GM12878 (cell line): ENCODE data around the gene DCC. TPM values are rescaled to one million over a fixed set of nuclear protein-coding genes. Genes with fewer than 3 reads are reported as not detected.

Source experiments
- JUNB ChIP-seq: IDR thresholded peaks from 2 replicates; pipeline ENCODE4 v1.6.1; 2016; ENCODE audit warnings: antibody characterized with exemption, mild to moderate bottlenecking
- MTA3 ChIP-seq: IDR thresholded peaks from 2 replicates; pipeline ENCODE4 v1.6.1; 2012; ENCODE audit warnings: low read length, inconsistent platforms, borderline replicate concordance
- SREBF1 ChIP-seq: IDR thresholded peaks from 2 replicates; pipeline ENCODE4 v1.6.1; 2012; ENCODE audit warnings: mild to moderate bottlenecking, low read length
- TARDBP ChIP-seq: IDR thresholded peaks from 2 replicates; pipeline ENCODE4 v1.6.1; 2016; ENCODE audit warnings: borderline replicate concordance
- polyA plus RNA-seq, 11 experiments: library from polyadenylated mRNA; depleted of rRNA in 4 of 11; unstranded in 6 of 11; stranded (reverse) in 5 of 11; fragments of >200 nt; fragmentation: Nextera tagmentation in 4 of 11; fragmentation: Illumina TruSeq in 1 of 11; extraction: Ambion mirVana in 4 of 11; extraction: Trizol in 1 of 11; gene quantifications; 1 replicate in 1 of 11; 2 replicates in 10 of 11; pipeline versions ENCODE4 v1.2.1 to v1.2.3, GENCODE V29; 2011 to 2016; ENCODE audit warnings: inconsistent platforms in 2 of 11, missing spikeins in 2 of 11, low read depth in 1 of 11
- total RNA-seq, 4 experiments: library from RNA; depleted of rRNA in 3 of 4; stranded (reverse); fragments of >200 nt in 3 of 4; fragmentation: Illumina TruSeq in 1 of 4; extraction: Trizol in 1 of 4; gene quantifications; 2 replicates each; pipeline versions ENCODE4 v1.2.1 to v1.2.3, GENCODE V29; 2013 to 2021
- TF ChIP-seq, protein P1 (sequence below): IDR thresholded peaks from 2 replicates; pipeline ENCODE4 v1.6.1; 2011; ENCODE audit warnings: low read depth, low read length, improper control_type of control experiment, borderline replicate concordance
- TF ChIP-seq, protein P2 (sequence below): fragments of 450-650 bp; formaldehyde crosslinking; IDR thresholded peaks from 2 replicates; pipeline ENCODE4 v1.4.0; 2022; ENCODE audit warnings: mild to moderate bottlenecking, moderate library complexity
- TF ChIP-seq, protein P3 (sequence below): fragments of 150-350 bp; IDR thresholded peaks from 2 replicates; pipeline ENCODE4 v1.6.1; 2016; ENCODE audit warnings: low read depth, low read length
- TF ChIP-seq, protein P4 (sequence below): fragments of 450-650 bp; IDR thresholded peaks from 2 replicates; pipeline ENCODE4 v1.6.1; 2014; ENCODE audit warnings: mild to moderate bottlenecking

Gene DCC
- total and polyA plus RNA-seq, 10 of the 15 experiments (the other 5 are each of a cell fraction or from before 2014, with no cell fraction given) = 0.01 TPM; not detected in 9

DNA sequence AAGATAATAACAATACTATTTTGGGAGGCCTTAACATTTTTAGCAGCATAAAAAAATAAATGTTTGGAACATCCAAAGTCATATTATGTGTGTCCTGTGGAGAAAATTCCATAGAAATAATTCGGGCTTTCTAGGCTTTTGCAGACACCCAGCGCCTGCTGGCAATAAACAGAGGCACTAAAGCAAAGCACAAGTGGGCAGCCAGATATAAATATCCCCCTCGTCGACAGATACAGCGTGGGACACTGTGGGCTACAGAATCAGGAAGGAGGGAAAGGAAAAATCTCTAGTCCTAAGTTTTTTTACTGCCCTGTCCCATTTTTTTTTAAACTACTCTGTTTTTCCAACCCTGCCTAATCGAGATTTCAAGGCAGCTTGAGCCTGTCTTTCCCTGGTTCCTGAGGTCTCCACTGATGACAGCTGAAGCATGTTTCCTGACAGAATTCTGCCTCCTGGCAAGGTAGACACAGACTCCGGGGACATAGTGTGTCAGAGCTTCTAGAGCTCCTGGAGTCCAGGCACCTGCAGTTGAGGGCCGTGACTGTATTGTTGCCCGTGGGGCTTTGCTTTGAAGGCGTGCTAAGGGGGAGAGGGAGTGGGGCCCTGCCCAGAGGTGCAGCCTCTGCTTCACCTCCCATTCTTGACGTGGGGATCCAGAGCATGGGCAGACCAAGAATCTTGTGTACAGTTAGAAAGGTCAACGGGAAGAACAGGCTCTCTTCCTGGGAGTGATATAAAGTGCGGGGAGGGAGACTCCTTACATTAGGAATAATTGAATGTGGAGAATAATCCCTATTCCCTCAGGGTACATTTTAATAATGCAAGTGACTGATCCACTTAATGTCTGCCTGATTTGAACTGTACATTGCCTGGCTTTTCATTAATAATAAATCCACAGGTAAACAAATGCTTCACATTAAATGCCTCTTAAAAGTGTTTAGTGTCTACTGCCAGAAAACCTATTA lies 232.3 kb downstream of the DCC start (continued):
- TF ChIP-seq, protein P1, sequence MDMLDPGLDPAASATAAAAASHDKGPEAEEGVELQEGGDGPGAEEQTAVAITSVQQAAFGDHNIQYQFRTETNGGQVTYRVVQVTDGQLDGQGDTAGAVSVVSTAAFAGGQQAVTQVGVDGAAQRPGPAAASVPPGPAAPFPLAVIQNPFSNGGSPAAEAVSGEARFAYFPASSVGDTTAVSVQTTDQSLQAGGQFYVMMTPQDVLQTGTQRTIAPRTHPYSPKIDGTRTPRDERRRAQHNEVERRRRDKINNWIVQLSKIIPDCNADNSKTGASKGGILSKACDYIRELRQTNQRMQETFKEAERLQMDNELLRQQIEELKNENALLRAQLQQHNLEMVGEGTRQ = no peak
- TF ChIP-seq, protein P2, sequence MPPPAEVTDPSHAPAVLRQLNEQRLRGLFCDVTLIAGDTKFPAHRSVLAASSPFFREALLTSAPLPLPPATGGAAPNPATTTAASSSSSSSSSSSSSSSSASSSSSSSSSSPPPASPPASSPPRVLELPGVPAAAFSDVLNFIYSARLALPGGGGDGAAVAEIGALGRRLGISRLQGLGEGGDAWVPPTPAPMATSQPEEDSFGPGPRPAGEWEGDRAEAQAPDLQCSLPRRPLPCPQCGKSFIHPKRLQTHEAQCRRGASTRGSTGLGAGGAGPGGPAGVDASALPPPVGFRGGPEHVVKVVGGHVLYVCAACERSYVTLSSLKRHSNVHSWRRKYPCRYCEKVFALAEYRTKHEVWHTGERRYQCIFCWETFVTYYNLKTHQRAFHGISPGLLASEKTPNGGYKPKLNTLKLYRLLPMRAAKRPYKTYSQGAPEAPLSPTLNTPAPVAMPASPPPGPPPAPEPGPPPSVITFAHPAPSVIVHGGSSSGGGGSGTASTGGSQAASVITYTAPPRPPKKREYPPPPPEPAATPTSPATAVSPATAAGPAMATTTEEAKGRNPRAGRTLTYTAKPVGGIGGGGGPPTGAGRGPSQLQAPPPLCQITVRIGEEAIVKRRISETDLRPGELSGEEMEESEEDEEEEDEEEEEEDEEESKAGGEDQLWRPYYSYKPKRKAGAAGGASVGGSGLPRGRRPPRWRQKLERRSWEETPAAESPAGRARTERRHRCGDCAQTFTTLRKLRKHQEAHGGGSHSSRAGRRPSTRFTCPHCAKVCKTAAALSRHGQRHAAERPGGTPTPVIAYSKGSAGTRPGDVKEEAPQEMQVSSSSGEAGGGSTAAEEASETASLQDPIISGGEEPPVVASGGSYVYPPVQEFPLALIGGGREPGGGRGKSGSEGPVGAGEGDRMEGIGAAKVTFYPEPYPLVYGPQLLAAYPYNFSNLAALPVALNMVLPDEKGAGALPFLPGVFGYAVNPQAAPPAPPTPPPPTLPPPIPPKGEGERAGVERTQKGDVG = no peak
- TF ChIP-seq, protein P3, sequence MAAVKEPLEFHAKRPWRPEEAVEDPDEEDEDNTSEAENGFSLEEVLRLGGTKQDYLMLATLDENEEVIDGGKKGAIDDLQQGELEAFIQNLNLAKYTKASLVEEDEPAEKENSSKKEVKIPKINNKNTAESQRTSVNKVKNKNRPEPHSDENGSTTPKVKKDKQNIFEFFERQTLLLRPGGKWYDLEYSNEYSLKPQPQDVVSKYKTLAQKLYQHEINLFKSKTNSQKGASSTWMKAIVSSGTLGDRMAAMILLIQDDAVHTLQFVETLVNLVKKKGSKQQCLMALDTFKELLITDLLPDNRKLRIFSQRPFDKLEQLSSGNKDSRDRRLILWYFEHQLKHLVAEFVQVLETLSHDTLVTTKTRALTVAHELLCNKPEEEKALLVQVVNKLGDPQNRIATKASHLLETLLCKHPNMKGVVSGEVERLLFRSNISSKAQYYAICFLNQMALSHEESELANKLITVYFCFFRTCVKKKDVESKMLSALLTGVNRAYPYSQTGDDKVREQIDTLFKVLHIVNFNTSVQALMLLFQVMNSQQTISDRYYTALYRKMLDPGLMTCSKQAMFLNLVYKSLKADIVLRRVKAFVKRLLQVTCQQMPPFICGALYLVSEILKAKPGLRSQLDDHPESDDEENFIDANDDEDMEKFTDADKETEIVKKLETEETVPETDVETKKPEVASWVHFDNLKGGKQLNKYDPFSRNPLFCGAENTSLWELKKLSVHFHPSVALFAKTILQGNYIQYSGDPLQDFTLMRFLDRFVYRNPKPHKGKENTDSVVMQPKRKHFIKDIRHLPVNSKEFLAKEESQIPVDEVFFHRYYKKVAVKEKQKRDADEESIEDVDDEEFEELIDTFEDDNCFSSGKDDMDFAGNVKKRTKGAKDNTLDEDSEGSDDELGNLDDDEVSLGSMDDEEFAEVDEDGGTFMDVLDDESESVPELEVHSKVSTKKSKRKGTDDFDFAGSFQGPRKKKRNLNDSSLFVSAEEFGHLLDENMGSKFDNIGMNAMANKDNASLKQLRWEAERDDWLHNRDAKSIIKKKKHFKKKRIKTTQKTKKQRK = no peak
- TF ChIP-seq TARDBP = no peak
- no peak for TF ChIP-seq JUNB
- TF ChIP-seq MTA3 = no peak
- TF ChIP-seq, protein P4, sequence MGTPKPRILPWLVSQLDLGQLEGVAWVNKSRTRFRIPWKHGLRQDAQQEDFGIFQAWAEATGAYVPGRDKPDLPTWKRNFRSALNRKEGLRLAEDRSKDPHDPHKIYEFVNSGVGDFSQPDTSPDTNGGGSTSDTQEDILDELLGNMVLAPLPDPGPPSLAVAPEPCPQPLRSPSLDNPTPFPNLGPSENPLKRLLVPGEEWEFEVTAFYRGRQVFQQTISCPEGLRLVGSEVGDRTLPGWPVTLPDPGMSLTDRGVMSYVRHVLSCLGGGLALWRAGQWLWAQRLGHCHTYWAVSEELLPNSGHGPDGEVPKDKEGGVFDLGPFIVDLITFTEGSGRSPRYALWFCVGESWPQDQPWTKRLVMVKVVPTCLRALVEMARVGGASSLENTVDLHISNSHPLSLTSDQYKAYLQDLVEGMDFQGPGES = no peak
- no peak for TF ChIP-seq SREBF1
